K562 (cell line): Measurements from ENCODE around the gene POFUT2. TPM values are rescaled to one million over a fixed set of nuclear protein-coding genes. Genes with fewer than 3 reads are reported as not detected.

ENCODE experiments used
- ATAC-seq: fragments of 200-7000 bp; cut with Tn5 transposase; 3 replicates; pipeline ENCODE4 v1.9.1; 2020; ENCODE audit warnings: moderate library complexity
- BruUV-seq: library from RNA; stranded (reverse); fragments of 400-500 nt; replicated peaks from 2 replicates; lab custom pipeline; 2021; lab: Mats Ljungman, UMichigan
- CTCF ChIA-PET: fragments of 300-600 bp; formaldehyde crosslinking; extraction: SDS; loops from one replicate; lab custom pipeline; 2021; ENCODE audit warnings: low intra/inter-chr PET ratio; lab: Yijun Ruan, JAX
- POLR2A ChIA-PET: fragments of 300-600, 350-650 bp; sonication (Branson Sonifier 250); formaldehyde crosslinking; extraction: SDS; loops from one replicate; lab custom pipeline; 2021; ENCODE audit warnings: antibody characterized with exemption, inconsistent platforms; lab: Yijun Ruan, JAX
- DNase-seq, 4 experiments: peaks; one replicate each; pipeline versions ENCODE4 v3.0.0 to v3.0.0-alpha.2; 2011 to 2018; ENCODE audit warnings: low spot score in 3 of 4, mixed read lengths in 3 of 4; ENCODE audit errors: extremely low read depth in 1 of 4
- FAIRE-seq: peaks from 2 replicates; lab custom pipeline; 2011; peaks lifted over from hg19 to GRCh38; lab: Jason Lieb, UNC
- H2AFZ ChIP-seq: 2 replicates; pipeline ENCODE4 v1.6.0; 2011; ENCODE audit warnings: low read depth, low read length, control low read depth, inconsistent platforms
- H3K27ac ChIP-seq: fragments of 200-600 bp; 3 replicates; pipeline ENCODE4 v1.8.0; 2011; ENCODE audit warnings: low read depth, mild to moderate bottlenecking, control low read depth, inconsistent platforms, low read length, moderate library complexity, mixed read lengths; ENCODE audit errors: extremely low read depth
- H3K27me3 ChIP-seq, 2 experiments: fragments of 300-600 bp in 1 of 2; 2 replicates in 1 of 2; 3 replicates in 1 of 2; pipeline versions ENCODE4 v1.6.0 to v1.8.0; 2011; ENCODE audit warnings: inconsistent platforms in 2 of 2, low read length in 2 of 2, mild to moderate bottlenecking in 1 of 2, mixed read lengths in 1 of 2, moderate library complexity in 1 of 2; ENCODE audit not compliant: control insufficient read depth in 2 of 2, insufficient read depth in 2 of 2
- H3K36me3 ChIP-seq: fragments of 300-600 bp; 3 replicates; pipeline ENCODE4 v1.8.0; 2011; ENCODE audit warnings: mild to moderate bottlenecking, low read length, inconsistent platforms; ENCODE audit not compliant: control insufficient read depth, insufficient read depth
- H3K4me1 ChIP-seq, 2 experiments: fragments of 200-600 bp in 1 of 2; replicated peaks in 1 of 2; 2 replicates in 1 of 2; 3 replicates in 1 of 2; pipeline versions ENCODE4 v1.5.1 to v1.8.0; 2011; ENCODE audit warnings: inconsistent platforms in 2 of 2, low read length in 2 of 2, mild to moderate bottlenecking in 1 of 2, mixed read lengths in 1 of 2, moderate library complexity in 1 of 2; ENCODE audit not compliant: control insufficient read depth in 2 of 2, insufficient read depth in 2 of 2
- H3K4me2 ChIP-seq: 2 replicates; pipeline ENCODE4 v1.6.1; 2011; ENCODE audit warnings: low read length, control low read depth, inconsistent platforms, mixed read lengths; ENCODE audit not compliant: insufficient read depth
- H3K4me3 ChIP-seq: fragments of 200-600 bp; sonication (generic), shearing (Covaris generic); 2 replicates; pipeline ENCODE4 v1.5.1; 2016; ENCODE audit warnings: control low read depth, inconsistent platforms
- H3K79me2 ChIP-seq: fragments of 200-600 bp; 3 replicates; pipeline ENCODE4 v1.8.0; 2011; ENCODE audit warnings: low read length, inconsistent platforms; ENCODE audit not compliant: control insufficient read depth, insufficient read depth
- H3K9ac ChIP-seq, 2 experiments: 2 replicates each; pipeline versions ENCODE4 v1.6.0 to v1.6.1; 2011; ENCODE audit warnings: low read depth in 2 of 2, low read length in 2 of 2, control low read depth in 1 of 2, inconsistent platforms in 1 of 2, mild to moderate bottlenecking in 1 of 2, mixed read lengths in 1 of 2; ENCODE audit not compliant: insufficient read depth in 1 of 2
- H3K9me1 ChIP-seq: one replicate; pipeline ENCODE4 v1.6.0; 2011; ENCODE audit warnings: inconsistent platforms, mild to moderate bottlenecking, low read length, moderate library complexity; ENCODE audit not compliant: control insufficient read depth, insufficient read depth
- H3K9me3 ChIP-seq: replicated peaks from 2 replicates; pipeline ENCODE4 v1.5.1; 2011; ENCODE audit warnings: low read depth, low read length, inconsistent platforms; ENCODE audit not compliant: control insufficient read depth, insufficient read depth
- H4K20me1 ChIP-seq: replicated peaks from 2 replicates; pipeline ENCODE4 v1.6.1; 2011; ENCODE audit warnings: low read length, inconsistent platforms, mixed read lengths; ENCODE audit not compliant: control insufficient read depth, insufficient read depth
- BHLHE40 ChIP-seq: IDR thresholded peaks from 2 replicates; pipeline ENCODE4 v1.6.1; 2011; ENCODE audit warnings: low read length, improper control_type of control experiment
- EGR1 ChIP-seq: fragments of 450-650 bp; conservative IDR thresholded peaks from 2 replicates; pipeline ENCODE4 v1.6.1; 2017; ENCODE audit warnings: mild to moderate bottlenecking
- HMGN3 ChIP-seq: IDR thresholded peaks from 2 replicates; pipeline ENCODE4 v1.6.1; 2011; ENCODE audit warnings: borderline replicate concordance, low read depth, mild to moderate bottlenecking, mixed read lengths, low read length; ENCODE audit not compliant: insufficient read length; ENCODE audit errors: extremely low read depth
- POLR2AphosphoS2 ChIP-seq: IDR thresholded peaks from 2 replicates; pipeline ENCODE4 v1.6.1; 2012; ENCODE audit warnings: low read length, improper control_type of control experiment
- ZBTB1 ChIP-seq: sonication (generic); formaldehyde crosslinking; IDR thresholded peaks from 2 replicates; pipeline ENCODE4 v1.8.1; 2023; ENCODE audit warnings: missing genetic modification reagents, low read depth, mild to moderate bottlenecking, borderline replicate concordance
- ZFP30 ChIP-seq: fragments of 250-450 bp; sonication (Bioruptor Pico); IDR thresholded peaks from 2 replicates; pipeline ENCODE4 v1.8.0; 2022; ENCODE audit warnings: moderate library complexity, mild to moderate bottlenecking, inconsistent platforms, borderline replicate concordance
- ZNF124 ChIP-seq: sonication (generic); formaldehyde crosslinking; IDR thresholded peaks from 2 replicates; pipeline ENCODE4 v1.8.1; 2022; ENCODE audit warnings: missing genetic modification reagents
- ZSCAN32 ChIP-seq: fragments of 450-650 bp; formaldehyde crosslinking; IDR thresholded peaks from 2 replicates; pipeline ENCODE4 v1.4.0; 2020; ENCODE audit warnings: mild to moderate bottlenecking, moderate library complexity
- WGBS: fragments of 100-300 bp; shearing (Covaris generic); methylation state at CpG from one replicate; pipeline ENCODE4 v1.1.6; 2016; ENCODE audit warnings: low coverage, mixed read lengths; ENCODE audit not compliant: insufficient coverage; ENCODE audit errors: missing lambda C conversion rate; 5-methylcytosine and 5-hydroxymethylcytosine counted together
- in situ Hi-C: fragments of 300-500 bp; cut with MboI; formaldehyde crosslinking; loops from 4 replicates; pipeline ENCODE4 v1.15.0; 2018; ENCODE audit warnings: inconsistent platforms, mixed read lengths
- intact Hi-C: fragments of 100-400 bp; cut with micrococcal nuclease; formaldehyde crosslinking; loops from 2 replicates; pipeline ENCODE4 v1.14.2; 2022
- polyA plus RNA-seq, 8 experiments: library from polyadenylated mRNA; depleted of rRNA in 4 of 8; stranded (reverse) in 5 of 8; unstranded in 3 of 8; fragments of >200 nt; fragmentation: Nextera tagmentation in 2 of 8; fragmentation: Illumina TruSeq in 1 of 8; extraction: Ambion mirVana in 2 of 8; extraction: Trizol in 1 of 8; gene quantifications; 2 replicates each; pipeline versions ENCODE4 v1.2.1 to v1.2.3, GENCODE V29; 2011 to 2014; ENCODE audit warnings: inconsistent platforms in 1 of 8, missing spikeins in 1 of 8
- total RNA-seq, 7 experiments: library from RNA; depleted of rRNA in 6 of 7; stranded (reverse); fragments of >200 nt in 6 of 7; fragmentation: Illumina TruSeq in 2 of 7; extraction: Trizol in 2 of 7; gene quantifications; 2 replicates each; pipeline versions ENCODE4 v1.2.1 to v1.2.3, GENCODE V29; 2011 to 2021; ENCODE audit warnings: low replicate concordance in 1 of 7

POFUT2 gene
- total and polyA plus RNA-seq, 9 of the 15 experiments (the other 6 are each of a cell fraction or from before 2014, with no cell fraction given) = 1.1 to 24.2 (median 11.0) TPM

DNA sequence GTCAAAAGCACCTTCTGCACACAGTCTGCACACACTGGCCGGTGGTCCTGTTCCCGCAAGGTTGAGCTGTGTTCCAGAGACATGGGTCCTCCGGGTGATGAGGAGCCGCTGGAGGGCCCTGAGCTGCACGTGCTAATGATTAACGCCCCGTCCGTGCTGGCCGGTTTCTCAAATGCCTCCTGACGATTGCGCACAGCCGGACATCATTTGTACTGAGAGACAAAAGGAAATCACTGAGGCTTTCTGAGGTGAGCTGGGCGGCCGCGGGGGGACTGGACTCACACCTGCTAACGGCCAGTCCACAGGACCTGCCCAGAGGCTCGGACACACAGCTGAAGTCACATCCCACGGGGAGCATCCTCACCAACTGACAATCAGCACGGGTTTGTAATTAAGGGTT is 29.2 kb downstream of the POFUT2 start:
- peaks cover 2% of the 10 kb centered on the region; the same call in 1 of the 3 replicates for H3K36me3 ChIP-seq
- BruUV-seq = no TSS peak
- ChIA-PET POLR2A (interaction anchor here (0.6 to 0.9 kb wide), 3 partner anchors 13 to 192 kb away, joined by 3 read pairs; no protein-coding TSS in a partner anchor), CTCF (no interaction called here)
- no peak for FAIRE-seq
- H3K4me1 ChIP-seq = peaks cover 23 to 42% of the 10 kb centered on the region in 2 experiments
- H3K27me3 ChIP-seq = peaks cover 20 to 42% of the 10 kb centered on the region in 2 experiments; a peak in 4 of 5 replicates
- peaks cover 24% of the 10 kb centered on the region; the same call in 1 of the 2 replicates for H4K20me1 ChIP-seq
- H3K4me2 ChIP-seq = no peak overlapping the region
- H3K27ac ChIP-seq = no peak overlapping the region
- H3K4me3 ChIP-seq = no peak overlapping the region
- no peak for ATAC-seq
- no peaks in the 10 kb centered on the region for H3K9me1 ChIP-seq
- TF ChIP-seq ZSCAN32 (CRISPR knock-in tag) (no peak), HMGN3 (no peak), BHLHE40 (peak; percentile 51; the same call in 1 of the 2 replicates)
- no peak overlapping the region for H3K9ac ChIP-seq
- intact Hi-C loops (no loop called here), in situ Hi-C loops (no loop called here)
- no peaks in the 10 kb centered on the region for H3K9me3 ChIP-seq
- no peak for DNase-seq
- no peak overlapping the region for H2AFZ ChIP-seq
- H3K79me2 ChIP-seq = no peaks in the 10 kb centered on the region
- 21% methylated on average over 19 of the region's 19 CpGs for WGBS

DNA sequence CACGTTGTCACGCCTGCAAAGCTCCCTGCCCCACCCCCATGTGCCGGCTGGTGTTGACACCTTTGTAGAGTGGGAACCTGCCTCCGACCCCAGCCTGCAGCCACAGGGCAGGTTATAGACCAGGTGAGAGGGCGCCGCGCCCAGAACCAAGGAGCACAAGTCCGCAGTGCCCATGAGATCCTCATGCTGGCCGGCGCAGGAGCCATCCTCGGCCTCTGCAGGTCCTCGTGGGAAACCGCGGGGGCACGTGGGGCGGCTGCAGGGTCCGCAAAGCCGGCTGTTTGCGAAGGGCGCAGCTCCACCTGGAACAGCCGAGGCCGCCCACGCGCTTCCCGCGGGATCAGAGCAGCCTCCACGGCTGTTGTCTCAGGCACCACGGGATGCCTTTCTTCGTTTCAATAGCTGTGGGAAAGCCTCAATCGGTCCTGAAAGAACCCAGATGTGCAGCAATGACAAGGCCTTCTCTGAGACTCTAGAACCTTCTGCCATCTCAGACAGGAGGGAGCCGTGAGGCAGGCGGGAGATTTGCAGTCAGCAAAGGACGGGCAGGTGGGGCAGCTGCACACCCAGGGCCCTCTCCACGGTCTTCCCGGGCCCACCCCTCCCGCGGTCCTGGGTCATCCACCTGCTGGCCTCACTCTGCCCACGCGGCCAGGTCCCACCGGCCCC is 29.9 kb downstream of the POFUT2 start:
- ATAC-seq = no peak
- no peak overlapping the region for H3K4me2 ChIP-seq
- no peak overlapping the region for H3K4me3 ChIP-seq
- no peak overlapping the region for H2AFZ ChIP-seq
- in situ Hi-C loops (no loop called here), intact Hi-C loops (no loop called here)
- no TSS peak for BruUV-seq
- TF ChIP-seq ZNF124 (CRISPR knock-in tag) (0 out of 2 replicates have a peak, but pooled peaks have one; percentile 20), ZBTB1 (0 out of 2 replicates have a peak, but pooled peaks have one; percentile 29), POLR2AphosphoS2 (no peak), BHLHE40 (no peak), ZFP30 (CRISPR knock-in tag) (no peak), EGR1 (peak; percentile 45)
- DNase-seq = no peak
- FAIRE-seq = no peak
- no peaks in the 10 kb centered on the region for H3K9me1 ChIP-seq
- CTCF ChIA-PET = no interaction called here
- peaks cover 25 to 49% of the 10 kb centered on the region in 2 experiments; a peak in 4 of 5 replicates for H3K27me3 ChIP-seq
- no peaks in the 10 kb centered on the region for H3K9me3 ChIP-seq
- POLR2A ChIA-PET = interaction anchor here (0.6 to 1.7 kb wide), 5 partner anchors 7 to 145 kb away, joined by 3 to 6 read pairs (median 3); no protein-coding TSS in a partner anchor
- 35% methylated on average over 31 of the region's 40 CpGs for WGBS
- H3K4me1 ChIP-seq = peaks cover 23 to 39% of the 10 kb centered on the region in 2 experiments
- no peak overlapping the region for H3K9ac ChIP-seq
- H4K20me1 ChIP-seq = peaks cover 24% of the 10 kb centered on the region; the same call in 1 of the 2 replicates
- H3K27ac ChIP-seq = no peak overlapping the region
- H3K36me3 ChIP-seq = no peaks in the 10 kb centered on the region
- H3K79me2 ChIP-seq = no peaks in the 10 kb centered on the region
